ENCODE data around the gene SLC1A5. TPM values are rescaled to one million over a fixed set of nuclear protein-coding genes. Genes with fewer than 3 reads are reported as not detected.

The SLC1A5 gene
- total RNA-seq, 4 donors from 2014 or later: 42.8 to 93.6 (median 66.7) TPM

DNA sequence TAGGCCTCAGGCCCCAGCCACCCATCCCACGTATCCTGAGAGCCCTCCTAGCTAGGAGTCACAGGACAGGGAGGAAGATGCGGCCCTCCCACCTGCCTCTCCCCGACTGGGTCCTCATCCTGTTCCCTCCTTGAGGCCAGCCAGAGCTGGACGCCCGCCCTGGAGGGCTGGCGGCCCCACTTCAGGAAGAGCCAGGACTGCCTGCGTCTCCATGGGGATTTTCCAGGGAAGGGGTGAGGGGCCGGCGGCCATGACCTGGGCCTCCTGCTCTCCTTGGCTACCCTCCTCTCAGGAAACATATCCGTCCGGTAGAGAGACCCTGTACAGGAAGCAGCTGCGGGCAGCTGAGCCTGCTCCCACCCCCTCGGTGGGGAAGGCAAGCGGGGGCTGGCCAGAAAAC is 60.2 kb downstream of the SLC1A5 start:
- intact Hi-C loops (cut with DNase I): loop anchor here (2.0 kb wide), 1 partner anchor 23 kb away; no protein-coding TSS in a partner anchor
- peaks cover 59 to 100% (median 97%) of the 10 kb centered on the region in 4 donors for H3K36me3 ChIP-seq
- H3K27ac ChIP-seq (replicated peaks in 1 of 4): peak overlapping the region; percentile 27 to 64 (median 46)
- no peaks in the 10 kb centered on the region for H3K27me3 ChIP-seq
- 70% methylated on average over 2 of the region's 14 CpGs for WGBS
- H3K4me1 ChIP-seq: peaks cover 15 to 57% (median 48%) of the 10 kb centered on the region in 4 donors
- no peak for TF ChIP-seq EP300 (IDR thresholded peaks at IDR 0.05)
- TF ChIP-seq POLR2AphosphoS5 (IDR thresholded peaks at IDR 0.05): no peak
- TF ChIP-seq, protein P1, sequence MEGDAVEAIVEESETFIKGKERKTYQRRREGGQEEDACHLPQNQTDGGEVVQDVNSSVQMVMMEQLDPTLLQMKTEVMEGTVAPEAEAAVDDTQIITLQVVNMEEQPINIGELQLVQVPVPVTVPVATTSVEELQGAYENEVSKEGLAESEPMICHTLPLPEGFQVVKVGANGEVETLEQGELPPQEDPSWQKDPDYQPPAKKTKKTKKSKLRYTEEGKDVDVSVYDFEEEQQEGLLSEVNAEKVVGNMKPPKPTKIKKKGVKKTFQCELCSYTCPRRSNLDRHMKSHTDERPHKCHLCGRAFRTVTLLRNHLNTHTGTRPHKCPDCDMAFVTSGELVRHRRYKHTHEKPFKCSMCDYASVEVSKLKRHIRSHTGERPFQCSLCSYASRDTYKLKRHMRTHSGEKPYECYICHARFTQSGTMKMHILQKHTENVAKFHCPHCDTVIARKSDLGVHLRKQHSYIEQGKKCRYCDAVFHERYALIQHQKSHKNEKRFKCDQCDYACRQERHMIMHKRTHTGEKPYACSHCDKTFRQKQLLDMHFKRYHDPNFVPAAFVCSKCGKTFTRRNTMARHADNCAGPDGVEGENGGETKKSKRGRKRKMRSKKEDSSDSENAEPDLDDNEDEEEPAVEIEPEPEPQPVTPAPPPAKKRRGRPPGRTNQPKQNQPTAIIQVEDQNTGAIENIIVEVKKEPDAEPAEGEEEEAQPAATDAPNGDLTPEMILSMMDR (IDR thresholded peaks at IDR 0.05): no peak
- no peak for TF ChIP-seq POLR2A (IDR thresholded peaks at IDR 0.05; ENCODE audit: low read depth)
- no peak for DNase-seq (ENCODE audit: extremely low spot score)
- no peaks in the 10 kb centered on the region for H3K9me3 ChIP-seq
- H3K4me3 ChIP-seq: no peak overlapping the region

DNA sequence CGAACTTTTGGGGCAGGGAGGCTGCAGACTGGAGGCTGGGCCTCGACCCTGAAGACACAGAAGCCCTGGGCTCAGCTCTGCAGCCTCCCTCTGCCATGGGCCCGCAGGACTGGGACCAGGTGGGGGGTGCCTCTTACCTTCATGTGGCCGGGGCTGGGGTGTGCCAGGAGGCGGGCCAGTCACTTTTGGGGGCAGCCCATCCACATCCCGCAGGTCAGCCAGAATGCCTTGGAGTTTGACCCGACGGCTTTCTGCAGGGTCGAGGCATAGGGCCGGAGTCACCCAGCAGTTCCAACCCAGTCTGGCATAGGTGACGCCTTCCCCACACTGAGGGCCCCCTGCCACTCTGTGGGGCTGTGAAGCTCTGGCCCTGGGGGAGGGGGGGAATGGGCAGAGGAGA is 60.6 kb downstream of the SLC1A5 start:
- no peaks in the 10 kb centered on the region for H3K9me3 ChIP-seq
- peaks cover 59 to 100% (median 97%) of the 10 kb centered on the region in 4 donors for H3K36me3 ChIP-seq
- peak overlapping the region; percentile 24 to 64 (median 46) for H3K27ac ChIP-seq (replicated peaks in 1 of 4)
- H3K4me1 ChIP-seq: peaks cover 15 to 54% (median 48%) of the 10 kb centered on the region in 4 donors
- no peak for TF ChIP-seq POLR2A (IDR thresholded peaks at IDR 0.05; ENCODE audit: low read depth)
- TF ChIP-seq, protein P1 (IDR thresholded peaks at IDR 0.05): no peak
- TF ChIP-seq EP300 (IDR thresholded peaks at IDR 0.05): no peak
- no peak for TF ChIP-seq POLR2AphosphoS5 (IDR thresholded peaks at IDR 0.05)
- no peaks in the 10 kb centered on the region for H3K27me3 ChIP-seq
- 87% methylated on average over 3 of the region's 11 CpGs for WGBS
- intact Hi-C loops (cut with DNase I): loop anchor here (2.0 kb wide), 1 partner anchor 23 kb away; no protein-coding TSS in a partner anchor
- no peak overlapping the region for H3K4me3 ChIP-seq
- no peak for DNase-seq (ENCODE audit: extremely low spot score)

GRCh38 chr19:46726971-46727501 is 61.4 kb downstream of the SLC1A5 start:
- WGBS: 65% methylated on average over 13 of the region's 14 CpGs
- TF ChIP-seq, protein P1 (IDR thresholded peaks at IDR 0.05): no peak
- TF ChIP-seq POLR2A (IDR thresholded peaks at IDR 0.05; ENCODE audit: low read depth): no peak
- no peak for TF ChIP-seq POLR2AphosphoS5 (IDR thresholded peaks at IDR 0.05)
- TF ChIP-seq EP300 (IDR thresholded peaks at IDR 0.05): no peak
- H3K27me3 ChIP-seq: no peaks in the 10 kb centered on the region
- intact Hi-C loops (cut with DNase I): no loop called here
- H3K4me1 ChIP-seq: peaks cover 15 to 48% (median 41%) of the 10 kb centered on the region in 4 donors
- H3K9me3 ChIP-seq: no peaks in the 10 kb centered on the region
- peaks cover 61 to 100% (median 97%) of the 10 kb centered on the region in 4 donors for H3K36me3 ChIP-seq
- H3K27ac ChIP-seq (replicated peaks in 1 of 4): peak overlapping the region in 2 of 4 donors; percentile 24 to 64
- DNase-seq (ENCODE audit: extremely low spot score): no peak
- no peak overlapping the region for H3K4me3 ChIP-seq

DNA sequence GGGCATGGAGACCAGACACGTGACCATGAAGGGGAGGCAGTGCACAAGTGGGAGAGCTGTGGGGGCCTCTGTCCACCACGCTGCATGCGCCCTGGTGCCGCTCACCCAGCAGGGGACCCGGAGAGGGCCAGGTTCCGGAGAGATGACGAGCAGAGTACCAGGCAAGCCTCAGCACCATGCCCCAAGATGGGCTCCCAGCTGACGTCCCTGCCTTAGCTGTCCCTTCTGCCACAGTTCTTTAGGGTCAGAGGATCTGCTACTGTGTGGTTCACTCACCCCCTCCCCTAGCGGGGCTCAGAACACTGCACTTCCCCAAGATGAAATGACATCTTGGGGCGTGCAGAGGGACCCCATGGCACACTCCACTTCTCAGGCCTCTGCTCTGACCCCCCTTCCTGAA is 61.8 kb downstream of the SLC1A5 start:
- WGBS: 83% methylated on average over 10 of the region's 10 CpGs
- Histone ChIP-seq H3K4me3 (no peak overlapping the region), H3K27me3 (no peaks in the 10 kb centered on the region), H3K27ac (replicated peaks in 1 of 4) (no peak overlapping the region), H3K36me3 (peaks cover 65 to 100% (median 97%) of the 10 kb centered on the region in 4 donors), H3K9me3 (no peaks in the 10 kb centered on the region), H3K4me1 (peaks cover 15 to 44% (median 39%) of the 10 kb centered on the region in 4 donors)
- TF ChIP-seq POLR2AphosphoS5 (IDR thresholded peaks at IDR 0.05) (no peak), POLR2A (IDR thresholded peaks at IDR 0.05; ENCODE audit: low read depth) (no peak), EP300 (IDR thresholded peaks at IDR 0.05) (no peak)
- TF ChIP-seq, protein P1 (IDR thresholded peaks at IDR 0.05): no peak
- intact Hi-C loops (cut with DNase I): no loop called here
- DNase-seq (ENCODE audit: extremely low spot score): no peak
